ENCODE measurements around the gene C14orf119.

Gene C14orf119

GRCh38 chr14:23149745-23150144 is 54.4 kb downstream of the C14orf119 start:
- no peak overlapping the region for H3K23ac ChIP-seq (ENCODE audit: low read length)
- peaks cover 18% of the 10 kb centered on the region for H3K79me1 ChIP-seq (ENCODE audit: low read length)
- no peak overlapping the region for H3K9ac ChIP-seq (ENCODE audit: low read length)
- H3K4me3 ChIP-seq (ENCODE audit: low read depth, low read length) = no peak overlapping the region
- H2AFZ ChIP-seq (ENCODE audit: insufficient read depth, low read length, poor library complexity) = no peak overlapping the region
- H3K4me1 ChIP-seq (ENCODE audit: control insufficient read depth in 1 of 2, insufficient read depth in 2 of 2, low read length in 2 of 2) = peaks cover 20 to 37% of the 10 kb centered on the region in 2 experiments
- no peaks in the 10 kb centered on the region for H3K79me2 ChIP-seq (ENCODE audit: control insufficient read depth, insufficient read depth, low read length, poor library complexity)
- no peak overlapping the region for H3K27ac ChIP-seq (ENCODE audit: low read depth, low read length)
- H4K12ac ChIP-seq (ENCODE audit: low read depth, low read length) = no peak overlapping the region
- peaks cover 3 to 10% of the 10 kb centered on the region in 2 experiments for H3K36me3 ChIP-seq (ENCODE audit: control insufficient read depth in 1 of 2, insufficient read depth in 2 of 2, low read length in 2 of 2)
- no peak overlapping the region for H2AK5ac ChIP-seq (ENCODE audit: low read length)
- no peak overlapping the region for H4K91ac ChIP-seq (ENCODE audit: low read depth, low read length)
- no peak overlapping the region for H3K14ac ChIP-seq (ENCODE audit: low read length)
- H3K18ac ChIP-seq (ENCODE audit: low read length) = no peak overlapping the region
- DNase-seq = no peak
- H3K4ac ChIP-seq (ENCODE audit: low read depth, low read length) = no peak overlapping the region
- no peak overlapping the region for H3K4me2 ChIP-seq (ENCODE audit: low read length)
- no peak overlapping the region for H2BK120ac ChIP-seq (ENCODE audit: insufficient read depth, low read length, poor library complexity)
- H3K27me3 ChIP-seq (ENCODE audit: insufficient read depth, low read length) = no peaks in the 10 kb centered on the region
- no peak overlapping the region for H4K8ac ChIP-seq (ENCODE audit: low read depth, low read length)
- no peak overlapping the region for H2BK12ac ChIP-seq (ENCODE audit: low read length)
- no peaks in the 10 kb centered on the region for H3K9me3 ChIP-seq (ENCODE audit: insufficient read depth, low read depth, low read length)
- no peak overlapping the region for H2BK5ac ChIP-seq (ENCODE audit: low read depth, low read length, poor library complexity)

All from trophoblast cell (in vitro differentiated cells and primary cell).